GM23338 (cell line): ENCODE results near the gene OGG1. TPM values are rescaled to one million over a fixed set of nuclear protein-coding genes. Genes with fewer than 3 reads are reported as not detected.

Experiments
- ATAC-seq: fragments of 200-7000 bp; cut with Tn5 transposase; 3 replicates; pipeline ENCODE4 v1.9.1; 2020
- DNase-seq: peaks from one replicate; pipeline ENCODE4 v3.0.0-alpha.2; 2015; ENCODE audit warnings: low spot score
- H2AFZ ChIP-seq: fragments of 200-600 bp; sonication (generic); 2 replicates; pipeline ENCODE4 v1.8.0; 2016; ENCODE audit warnings: antibody characterized with exemption, mild to moderate bottlenecking, moderate library complexity
- H3F3A ChIP-seq: fragments of 200-600 bp; sonication (generic); replicated peaks from 2 replicates; pipeline ENCODE4 v1.8.0; 2017; ENCODE audit warnings: antibody characterized with exemption, mixed run types, low read depth
- H3K27ac ChIP-seq: fragments of 200-600 bp; sonication (generic); 2 replicates; pipeline ENCODE4 v1.6.1; 2016; ENCODE audit warnings: low read depth
- H3K27me3 ChIP-seq: fragments of 200-600 bp; sonication (generic); 2 replicates; pipeline ENCODE4 v1.8.0; 2016; ENCODE audit warnings: mild to moderate bottlenecking, mixed run types, moderate library complexity; ENCODE audit not compliant: insufficient read depth
- H3K36me3 ChIP-seq: fragments of 200-600 bp; sonication (generic); 2 replicates; pipeline ENCODE4 v1.8.0; 2016; ENCODE audit warnings: mild to moderate bottlenecking; ENCODE audit not compliant: insufficient read depth
- H3K4me1 ChIP-seq: fragments of 200-600 bp; sonication (generic); 2 replicates; pipeline ENCODE4 v1.8.0; 2016; ENCODE audit warnings: mild to moderate bottlenecking, moderate library complexity; ENCODE audit not compliant: insufficient read depth
- H3K4me2 ChIP-seq: fragments of 200-600 bp; sonication (generic); 2 replicates; pipeline ENCODE4 v1.7.1; 2017; ENCODE audit warnings: mixed run types
- H3K4me3 ChIP-seq: fragments of 200-600 bp; sonication (generic); 2 replicates; pipeline ENCODE4 v1.6.1; 2016; ENCODE audit warnings: mixed run types
- H3K79me2 ChIP-seq: fragments of 200-600 bp; sonication (generic); replicated peaks from 2 replicates; pipeline ENCODE4 v1.8.0; 2017; ENCODE audit warnings: mild to moderate bottlenecking; ENCODE audit not compliant: insufficient read depth
- H3K9me2 ChIP-seq: fragments of 200-600 bp; sonication (generic); 2 replicates; pipeline ENCODE4 v1.8.0; 2017; ENCODE audit not compliant: insufficient read depth
- H4K20me1 ChIP-seq: fragments of 200-600 bp; sonication (generic); replicated peaks from 2 replicates; pipeline ENCODE4 v1.8.0; 2017; ENCODE audit warnings: mild to moderate bottlenecking; ENCODE audit not compliant: insufficient read depth
- H3K27ac Mint-ChIP-seq: 2 replicates; pipeline ENCODE4 v1.8.0; 2020; ENCODE audit warnings: inconsistent platforms, mild to moderate bottlenecking, moderate library complexity, mixed read lengths
- H3K27me3 Mint-ChIP-seq: 3 replicates; pipeline ENCODE4 v1.8.0; 2022; ENCODE audit warnings: low read depth, mild to moderate bottlenecking, moderate library complexity, mixed read lengths, inconsistent platforms; ENCODE audit not compliant: insufficient read depth, poor library complexity
- H3K36me3 Mint-ChIP-seq: 3 replicates; pipeline ENCODE4 v1.8.0; 2021; ENCODE audit warnings: low read depth, mild to moderate bottlenecking, inconsistent platforms, moderate library complexity, mixed read lengths
- H3K4me1 Mint-ChIP-seq: 3 replicates; pipeline ENCODE4 v1.8.0; 2020; ENCODE audit warnings: mild to moderate bottlenecking, inconsistent platforms, mixed read lengths
- H3K4me3 Mint-ChIP-seq: 3 replicates; pipeline ENCODE4 v1.8.0; 2021; ENCODE audit warnings: moderate library complexity, mild to moderate bottlenecking, inconsistent platforms, mixed read lengths
- H3K9me3 Mint-ChIP-seq: 3 replicates; pipeline ENCODE4 v1.8.0; 2020; ENCODE audit warnings: moderate library complexity, mild to moderate bottlenecking, inconsistent platforms, mixed read lengths
- EZH2 ChIP-seq: fragments of 200-600 bp; sonication (generic); IDR thresholded peaks from one replicate; pipeline ENCODE4 v1.8.0; 2017; ENCODE audit warnings: antibody characterized with exemption, mild to moderate bottlenecking, low read depth; ENCODE audit not compliant: unreplicated experiment
- EZH2phosphoT487 ChIP-seq: fragments of 200-600 bp; sonication (generic); IDR thresholded peaks from one replicate; pipeline ENCODE4 v1.8.1; 2018; ENCODE audit warnings: antibody characterized with exemption; ENCODE audit not compliant: unreplicated experiment
- JUNB ChIP-seq: IDR thresholded peaks from one replicate; pipeline ENCODE4 v1.6.1; 2016; ENCODE audit warnings: antibody characterized with exemption; ENCODE audit not compliant: unreplicated experiment
- POLR2AphosphoS5 ChIP-seq: IDR thresholded peaks from 2 replicates; pipeline ENCODE4 v1.6.1; 2016; ENCODE audit warnings: antibody characterized with exemption, low read depth
- STAT1 ChIP-seq: IDR thresholded peaks from one replicate; pipeline ENCODE4 v1.6.1; 2016; ENCODE audit warnings: antibody characterized with exemption; ENCODE audit not compliant: unreplicated experiment
- ZNF114 ChIP-seq: fragments of 250-450 bp; sonication (Bioruptor Pico); IDR thresholded peaks from 2 replicates; pipeline ENCODE4 v1.5.0; 2020; ENCODE audit warnings: mild to moderate bottlenecking, moderate library complexity
- ZNF331 ChIP-seq: fragments of 250-450 bp; sonication (Bioruptor Pico); IDR thresholded peaks from 2 replicates; pipeline ENCODE4 v1.5.0; 2020; ENCODE audit warnings: low read depth, mild to moderate bottlenecking, moderate library complexity
- polyA plus RNA-seq: library from polyadenylated mRNA; unstranded; fragments of >200 nt; fragmentation: Nextera tagmentation; extraction: Ambion mirVana; gene quantifications from 2 replicates; pipeline ENCODE4 v1.2.1, GENCODE V29; 2016
- total RNA-seq: library from RNA; depleted of rRNA; stranded (reverse); fragments of >200 nt; shearing (Covaris generic); gene quantifications from 2 replicates; pipeline ENCODE4 v1.2.3, GENCODE V29; 2014
- TF ChIP-seq, protein P1 (sequence below): IDR thresholded peaks from one replicate; pipeline ENCODE4 v1.6.1; 2018; ENCODE audit warnings: antibody characterized with exemption; ENCODE audit not compliant: unreplicated experiment
- TF ChIP-seq, protein P2 (sequence below), 2 experiments: fragments of 200-600 bp in 1 of 2; sonication (generic) in 1 of 2; conservative IDR thresholded peaks; 2 replicates each; pipeline versions ENCODE4 v1.5.1 to v1.6.1; 2016 to 2017; ENCODE audit warnings: antibody characterized with exemption in 2 of 2, low read depth in 2 of 2, mild to moderate bottlenecking in 2 of 2, moderate library complexity in 1 of 2
- TF ChIP-seq, protein P3 (sequence below): fragments of 250-450 bp; sonication (Bioruptor Pico); IDR thresholded peaks from 2 replicates; pipeline ENCODE4 v1.5.0; 2020; ENCODE audit warnings: mild to moderate bottlenecking, moderate library complexity

Gene OGG1
- total and polyA plus RNA-seq, 2 experiments from 2014 or later: 20.6 to 27.6 TPM

DNA sequence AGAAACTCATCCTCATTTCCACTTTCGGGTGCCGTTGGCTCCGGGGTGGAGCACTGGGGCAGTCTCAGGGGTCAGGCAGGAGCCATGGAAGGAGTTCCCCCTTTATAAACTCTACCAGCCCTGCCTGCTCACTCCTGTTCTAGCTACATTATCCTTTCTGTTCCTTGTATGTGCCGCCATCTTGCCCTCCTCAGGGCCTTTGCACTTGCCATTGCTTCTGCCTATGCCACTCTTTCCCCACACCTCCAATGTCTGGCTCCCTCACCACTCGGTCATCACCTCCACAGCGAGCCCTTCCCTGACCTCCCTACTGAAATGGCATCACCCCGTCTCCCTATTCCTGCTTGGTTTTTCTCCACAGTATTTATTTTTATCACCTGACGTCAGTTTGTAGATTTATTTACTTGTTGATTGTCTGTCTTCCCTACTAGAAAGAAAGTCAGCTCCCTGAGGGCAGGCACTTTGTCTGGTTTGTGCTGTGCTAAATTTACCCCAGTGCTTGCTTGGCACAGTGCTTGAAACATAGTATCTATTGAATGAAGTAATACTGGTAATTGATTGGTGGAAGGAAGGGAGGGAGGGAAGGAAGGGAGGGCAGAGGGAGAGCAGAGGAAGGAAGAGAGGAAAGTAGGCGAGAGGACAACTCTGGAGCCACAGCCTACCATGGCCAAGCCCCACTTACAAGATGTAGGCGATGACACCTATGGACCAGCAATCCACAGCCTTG, 11.2 kb downstream of the OGG1 start:
- Histone ChIP-seq H3K4me2 (no peak overlapping the region), H3K4me1 (no peaks in the 10 kb centered on the region), H3K79me2 (no peaks in the 10 kb centered on the region), H2AFZ (no peak overlapping the region), H3K27me3 (no peaks in the 10 kb centered on the region), H3K4me3 (no peak overlapping the region), H3K9me2 (no peaks in the 10 kb centered on the region), H3K36me3 (no peaks in the 10 kb centered on the region; the same call in 1 of the 2 replicates), H3F3A (no peaks in the 10 kb centered on the region), H3K27ac (no peak overlapping the region), H4K20me1 (no peaks in the 10 kb centered on the region; the same call in 1 of the 2 replicates)
- Mint-ChIP-seq H3K27me3 (peaks cover 11% of the 10 kb centered on the region), H3K27ac (no peak overlapping the region), H3K9me3 (no peaks in the 10 kb centered on the region), H3K36me3 (peaks cover 32% of the 10 kb centered on the region), H3K4me1 (peaks cover 3% of the 10 kb centered on the region; the same call in 1 of the 3 replicates), H3K4me3 (no peak overlapping the region)
- no peak for DNase-seq
- no peak for ATAC-seq
- TF ChIP-seq POLR2AphosphoS5 (no peak), EZH2 (no peak), ZNF114 (no peak), ZNF331 (no peak), EZH2phosphoT487 (no peak), JUNB (no peak), STAT1 (no peak)
- TF ChIP-seq, protein P1, sequence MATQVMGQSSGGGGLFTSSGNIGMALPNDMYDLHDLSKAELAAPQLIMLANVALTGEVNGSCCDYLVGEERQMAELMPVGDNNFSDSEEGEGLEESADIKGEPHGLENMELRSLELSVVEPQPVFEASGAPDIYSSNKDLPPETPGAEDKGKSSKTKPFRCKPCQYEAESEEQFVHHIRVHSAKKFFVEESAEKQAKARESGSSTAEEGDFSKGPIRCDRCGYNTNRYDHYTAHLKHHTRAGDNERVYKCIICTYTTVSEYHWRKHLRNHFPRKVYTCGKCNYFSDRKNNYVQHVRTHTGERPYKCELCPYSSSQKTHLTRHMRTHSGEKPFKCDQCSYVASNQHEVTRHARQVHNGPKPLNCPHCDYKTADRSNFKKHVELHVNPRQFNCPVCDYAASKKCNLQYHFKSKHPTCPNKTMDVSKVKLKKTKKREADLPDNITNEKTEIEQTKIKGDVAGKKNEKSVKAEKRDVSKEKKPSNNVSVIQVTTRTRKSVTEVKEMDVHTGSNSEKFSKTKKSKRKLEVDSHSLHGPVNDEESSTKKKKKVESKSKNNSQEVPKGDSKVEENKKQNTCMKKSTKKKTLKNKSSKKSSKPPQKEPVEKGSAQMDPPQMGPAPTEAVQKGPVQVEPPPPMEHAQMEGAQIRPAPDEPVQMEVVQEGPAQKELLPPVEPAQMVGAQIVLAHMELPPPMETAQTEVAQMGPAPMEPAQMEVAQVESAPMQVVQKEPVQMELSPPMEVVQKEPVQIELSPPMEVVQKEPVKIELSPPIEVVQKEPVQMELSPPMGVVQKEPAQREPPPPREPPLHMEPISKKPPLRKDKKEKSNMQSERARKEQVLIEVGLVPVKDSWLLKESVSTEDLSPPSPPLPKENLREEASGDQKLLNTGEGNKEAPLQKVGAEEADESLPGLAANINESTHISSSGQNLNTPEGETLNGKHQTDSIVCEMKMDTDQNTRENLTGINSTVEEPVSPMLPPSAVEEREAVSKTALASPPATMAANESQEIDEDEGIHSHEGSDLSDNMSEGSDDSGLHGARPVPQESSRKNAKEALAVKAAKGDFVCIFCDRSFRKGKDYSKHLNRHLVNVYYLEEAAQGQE: no peak
- TF ChIP-seq, protein P2, sequence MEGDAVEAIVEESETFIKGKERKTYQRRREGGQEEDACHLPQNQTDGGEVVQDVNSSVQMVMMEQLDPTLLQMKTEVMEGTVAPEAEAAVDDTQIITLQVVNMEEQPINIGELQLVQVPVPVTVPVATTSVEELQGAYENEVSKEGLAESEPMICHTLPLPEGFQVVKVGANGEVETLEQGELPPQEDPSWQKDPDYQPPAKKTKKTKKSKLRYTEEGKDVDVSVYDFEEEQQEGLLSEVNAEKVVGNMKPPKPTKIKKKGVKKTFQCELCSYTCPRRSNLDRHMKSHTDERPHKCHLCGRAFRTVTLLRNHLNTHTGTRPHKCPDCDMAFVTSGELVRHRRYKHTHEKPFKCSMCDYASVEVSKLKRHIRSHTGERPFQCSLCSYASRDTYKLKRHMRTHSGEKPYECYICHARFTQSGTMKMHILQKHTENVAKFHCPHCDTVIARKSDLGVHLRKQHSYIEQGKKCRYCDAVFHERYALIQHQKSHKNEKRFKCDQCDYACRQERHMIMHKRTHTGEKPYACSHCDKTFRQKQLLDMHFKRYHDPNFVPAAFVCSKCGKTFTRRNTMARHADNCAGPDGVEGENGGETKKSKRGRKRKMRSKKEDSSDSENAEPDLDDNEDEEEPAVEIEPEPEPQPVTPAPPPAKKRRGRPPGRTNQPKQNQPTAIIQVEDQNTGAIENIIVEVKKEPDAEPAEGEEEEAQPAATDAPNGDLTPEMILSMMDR (conservative IDR thresholded peaks at IDR 0.05; ENCODE audit: low read depth in 2 of 2): no peak
- TF ChIP-seq, protein P3, sequence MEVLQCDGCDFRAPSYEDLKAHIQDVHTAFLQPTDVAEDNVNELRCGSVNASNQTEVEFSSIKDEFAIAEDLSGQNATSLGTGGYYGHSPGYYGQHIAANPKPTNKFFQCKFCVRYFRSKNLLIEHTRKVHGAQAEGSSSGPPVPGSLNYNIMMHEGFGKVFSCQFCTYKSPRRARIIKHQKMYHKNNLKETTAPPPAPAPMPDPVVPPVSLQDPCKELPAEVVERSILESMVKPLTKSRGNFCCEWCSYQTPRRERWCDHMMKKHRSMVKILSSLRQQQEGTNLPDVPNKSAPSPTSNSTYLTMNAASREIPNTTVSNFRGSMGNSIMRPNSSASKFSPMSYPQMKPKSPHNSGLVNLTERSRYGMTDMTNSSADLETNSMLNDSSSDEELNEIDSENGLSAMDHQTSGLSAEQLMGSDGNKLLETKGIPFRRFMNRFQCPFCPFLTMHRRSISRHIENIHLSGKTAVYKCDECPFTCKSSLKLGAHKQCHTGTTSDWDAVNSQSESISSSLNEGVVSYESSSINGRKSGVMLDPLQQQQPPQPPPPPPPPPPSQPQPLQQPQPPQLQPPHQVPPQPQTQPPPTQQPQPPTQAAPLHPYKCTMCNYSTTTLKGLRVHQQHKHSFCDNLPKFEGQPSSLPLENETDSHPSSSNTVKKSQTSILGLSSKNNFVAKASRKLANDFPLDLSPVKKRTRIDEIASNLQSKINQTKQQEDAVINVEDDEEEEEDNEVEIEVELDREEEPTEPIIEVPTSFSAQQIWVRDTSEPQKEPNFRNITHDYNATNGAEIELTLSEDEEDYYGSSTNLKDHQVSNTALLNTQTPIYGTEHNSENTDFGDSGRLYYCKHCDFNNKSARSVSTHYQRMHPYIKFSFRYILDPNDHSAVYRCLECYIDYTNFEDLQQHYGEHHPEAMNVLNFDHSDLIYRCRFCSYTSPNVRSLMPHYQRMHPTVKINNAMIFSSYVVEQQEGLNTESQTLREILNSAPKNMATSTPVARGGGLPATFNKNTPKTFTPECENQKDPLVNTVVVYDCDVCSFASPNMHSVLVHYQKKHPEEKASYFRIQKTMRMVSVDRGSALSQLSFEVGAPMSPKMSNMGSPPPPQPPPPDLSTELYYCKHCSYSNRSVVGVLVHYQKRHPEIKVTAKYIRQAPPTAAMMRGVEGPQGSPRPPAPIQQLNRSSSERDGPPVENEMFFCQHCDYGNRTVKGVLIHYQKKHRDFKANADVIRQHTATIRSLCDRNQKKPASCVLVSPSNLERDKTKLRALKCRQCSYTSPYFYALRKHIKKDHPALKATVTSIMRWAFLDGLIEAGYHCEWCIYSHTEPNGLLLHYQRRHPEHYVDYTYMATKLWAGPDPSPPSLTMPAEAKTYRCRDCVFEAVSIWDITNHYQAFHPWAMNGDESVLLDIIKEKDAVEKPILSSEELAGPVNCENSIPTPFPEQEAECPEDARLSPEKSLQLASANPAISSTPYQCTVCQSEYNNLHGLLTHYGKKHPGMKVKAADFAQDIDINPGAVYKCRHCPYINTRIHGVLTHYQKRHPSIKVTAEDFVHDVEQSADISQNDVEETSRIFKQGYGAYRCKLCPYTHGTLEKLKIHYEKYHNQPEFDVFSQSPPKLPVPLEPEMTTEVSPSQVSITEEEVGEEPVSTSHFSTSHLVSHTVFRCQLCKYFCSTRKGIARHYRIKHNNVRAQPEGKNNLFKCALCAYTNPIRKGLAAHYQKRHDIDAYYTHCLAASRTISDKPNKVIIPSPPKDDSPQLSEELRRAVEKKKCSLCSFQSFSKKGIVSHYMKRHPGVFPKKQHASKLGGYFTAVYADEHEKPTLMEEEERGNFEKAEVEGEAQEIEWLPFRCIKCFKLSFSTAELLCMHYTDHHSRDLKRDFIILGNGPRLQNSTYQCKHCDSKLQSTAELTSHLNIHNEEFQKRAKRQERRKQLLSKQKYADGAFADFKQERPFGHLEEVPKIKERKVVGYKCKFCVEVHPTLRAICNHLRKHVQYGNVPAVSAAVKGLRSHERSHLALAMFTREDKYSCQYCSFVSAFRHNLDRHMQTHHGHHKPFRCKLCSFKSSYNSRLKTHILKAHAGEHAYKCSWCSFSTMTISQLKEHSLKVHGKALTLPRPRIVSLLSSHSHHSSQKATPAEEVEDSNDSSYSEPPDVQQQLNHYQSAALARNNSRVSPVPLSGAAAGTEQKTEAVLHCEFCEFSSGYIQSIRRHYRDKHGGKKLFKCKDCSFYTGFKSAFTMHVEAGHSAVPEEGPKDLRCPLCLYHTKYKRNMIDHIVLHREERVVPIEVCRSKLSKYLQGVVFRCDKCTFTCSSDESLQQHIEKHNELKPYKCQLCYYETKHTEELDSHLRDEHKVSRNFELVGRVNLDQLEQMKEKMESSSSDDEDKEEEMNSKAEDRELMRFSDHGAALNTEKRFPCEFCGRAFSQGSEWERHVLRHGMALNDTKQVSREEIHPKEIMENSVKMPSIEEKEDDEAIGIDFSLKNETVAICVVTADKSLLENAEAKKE: no peak
